Fibroblast of upper back skin (primary cell): ENCODE results near the gene DGKB.

Experiments used
- DNase-seq: peaks from one replicate; pipeline ENCODE4 v3.0.0-alpha.2; 2013

The DGKB gene

DNA sequence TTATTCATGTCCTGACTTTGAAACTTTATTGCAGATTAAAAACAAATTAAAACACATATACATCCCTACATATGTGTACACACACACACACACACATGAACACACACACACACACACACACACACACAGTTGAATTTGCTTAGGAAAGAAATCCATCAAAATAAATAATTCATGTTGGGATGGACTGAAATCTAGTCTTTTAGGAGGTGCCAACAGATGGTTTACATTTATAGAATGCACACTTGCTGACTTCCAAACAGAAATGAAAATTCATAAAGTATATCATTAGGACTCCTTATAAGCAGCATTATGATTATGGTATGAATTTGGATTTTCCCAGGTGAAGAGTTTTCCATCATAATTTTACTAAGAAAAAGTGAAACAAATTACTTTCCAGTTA lies 642.5 kb downstream of the DGKB start:
- DNase-seq: no peak

DNA sequence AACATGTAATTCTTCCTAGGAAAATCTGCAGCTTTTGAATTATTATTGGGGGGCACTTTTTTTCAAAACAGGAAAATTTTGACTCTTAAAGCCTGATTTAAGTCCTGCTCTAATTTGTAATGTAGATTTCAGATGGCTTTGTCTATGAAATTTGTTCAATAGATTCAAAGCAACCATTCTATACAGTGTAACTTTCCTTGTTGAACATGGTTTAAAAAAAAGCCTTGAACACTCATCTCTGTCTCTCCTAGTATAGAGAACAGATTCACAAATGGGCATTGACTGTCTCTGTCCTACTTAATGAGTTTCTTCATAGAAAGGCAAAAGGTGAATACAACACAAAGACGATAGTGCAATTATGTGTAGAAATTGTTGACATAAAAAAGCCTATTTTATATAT lies 643.7 kb downstream of the DGKB start:
- DNase-seq: no peak

DNA sequence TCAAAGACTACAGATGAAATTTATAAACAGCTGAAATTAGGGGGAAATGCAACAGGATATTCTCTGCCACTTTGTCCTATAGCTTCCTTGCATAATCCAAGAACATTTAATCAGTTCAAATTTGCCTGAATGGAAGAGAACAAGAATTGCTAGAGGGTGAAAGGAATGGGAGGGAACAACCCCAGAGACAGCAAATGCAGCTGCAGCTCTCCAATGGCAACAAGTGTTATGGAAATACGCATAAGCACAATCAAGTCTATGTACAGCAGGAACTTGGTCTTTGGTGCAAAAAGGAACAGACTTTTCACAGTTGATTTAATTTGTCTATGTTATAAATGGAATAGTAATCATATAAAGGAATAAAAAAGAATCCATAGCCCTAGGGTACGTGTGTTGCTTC lies 644.1 kb downstream of the DGKB start:
- DNase-seq: no peak

DNA sequence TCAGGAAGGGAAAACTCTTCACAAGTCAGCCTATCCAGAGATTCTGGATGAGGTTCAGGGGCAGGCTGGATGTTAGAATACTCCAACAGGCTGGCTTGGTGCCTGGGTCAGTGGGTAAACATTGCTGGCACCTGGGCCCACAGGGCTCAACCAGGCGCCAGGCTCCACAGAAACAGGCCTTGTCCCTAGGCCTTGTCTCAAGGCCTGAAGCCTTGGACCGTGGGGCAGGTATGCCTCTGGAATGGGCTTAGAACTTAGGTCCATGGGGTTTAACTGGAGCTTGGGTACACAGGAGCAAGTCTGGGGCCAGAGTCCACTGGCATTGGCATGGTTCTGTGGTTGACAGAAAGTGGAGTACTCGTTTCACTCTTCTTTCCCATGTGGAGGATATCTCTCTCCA lies 650.1 kb downstream of the DGKB start:
- no peak for DNase-seq

DNA sequence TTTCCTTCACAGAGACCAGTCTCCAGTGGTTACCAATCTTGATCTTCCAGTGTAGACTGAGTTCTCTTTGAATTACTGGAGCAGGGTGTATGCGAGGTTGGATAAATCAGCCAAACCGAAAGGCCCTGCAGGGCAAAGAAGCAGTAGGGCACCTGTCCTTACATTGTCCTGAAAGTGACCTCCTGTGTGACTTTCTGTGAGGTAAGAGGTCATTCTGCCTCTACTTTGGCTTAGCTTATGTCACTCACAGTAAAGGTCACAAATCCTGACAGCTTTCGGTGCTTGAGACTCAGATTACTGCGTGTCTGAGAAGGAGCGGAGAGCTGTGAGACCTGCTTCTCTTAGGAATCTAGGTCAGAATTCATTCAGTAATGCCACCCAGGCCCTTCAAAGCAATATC lies 660.4 kb downstream of the DGKB start:
- DNase-seq: no peak

DNA sequence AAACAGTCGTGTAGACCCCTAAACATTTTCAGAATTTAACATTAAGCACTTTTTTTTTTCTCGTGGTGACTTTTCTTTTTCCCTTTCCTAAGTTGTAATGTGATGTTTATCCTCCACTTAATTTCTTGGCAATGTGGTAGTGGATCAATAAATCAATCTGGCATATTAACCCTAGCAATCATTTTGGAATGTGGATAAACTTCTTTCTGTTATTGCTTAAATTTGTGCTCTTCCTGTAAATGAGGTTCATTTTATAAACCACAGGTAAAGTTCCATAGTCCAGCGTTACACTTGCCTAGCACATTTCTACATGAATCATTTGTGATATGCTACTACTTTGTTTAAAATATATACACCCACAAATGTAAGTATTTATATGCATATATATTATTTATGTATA lies 665.7 kb downstream of the DGKB start:
- DNase-seq: peak; percentile 10

DNA sequence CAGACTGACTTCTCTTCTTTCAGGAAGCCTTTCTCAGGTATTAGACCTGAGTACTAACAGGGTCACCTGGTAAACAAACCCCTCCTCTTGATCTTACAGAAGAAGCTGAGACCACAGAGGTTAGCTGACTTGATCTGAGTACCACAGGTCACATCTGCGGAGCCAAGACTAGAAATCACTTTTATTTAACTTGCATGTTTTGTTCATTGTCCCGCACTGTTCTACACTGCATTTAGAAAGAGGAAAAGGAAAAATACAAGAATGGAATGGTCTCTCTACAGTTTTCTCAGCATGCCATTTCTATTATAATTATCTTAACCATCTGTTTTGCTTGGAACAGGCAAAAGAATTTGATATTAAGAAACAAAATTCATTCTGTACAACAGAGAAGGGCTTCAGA lies 667.5 kb downstream of the DGKB start:
- no peak for DNase-seq

DNA sequence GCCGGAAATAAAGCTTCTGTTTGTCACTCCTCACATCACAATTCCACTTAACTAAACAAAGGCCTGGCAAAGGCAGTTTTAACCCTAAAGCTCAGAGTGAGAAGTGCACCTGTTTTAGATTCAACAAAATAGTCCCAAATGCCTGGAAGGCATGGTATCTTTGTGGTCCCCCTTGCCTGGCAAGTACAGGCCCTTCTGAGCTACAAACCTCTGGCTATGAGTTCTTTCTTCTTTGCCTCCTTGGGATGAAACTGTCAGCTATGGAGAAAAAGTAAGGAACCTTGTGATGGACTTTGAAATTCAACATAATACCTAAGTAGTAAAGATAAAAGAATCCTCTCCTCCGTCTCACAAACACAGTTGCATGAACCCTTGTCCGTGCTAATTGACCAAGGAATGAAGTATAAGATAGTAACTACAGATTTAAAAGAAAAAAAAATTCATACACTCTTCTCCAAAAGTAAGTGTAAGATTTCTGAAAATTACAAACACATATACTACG lies 668.6 kb downstream of the DGKB start:
- DNase-seq: no peak

DNA sequence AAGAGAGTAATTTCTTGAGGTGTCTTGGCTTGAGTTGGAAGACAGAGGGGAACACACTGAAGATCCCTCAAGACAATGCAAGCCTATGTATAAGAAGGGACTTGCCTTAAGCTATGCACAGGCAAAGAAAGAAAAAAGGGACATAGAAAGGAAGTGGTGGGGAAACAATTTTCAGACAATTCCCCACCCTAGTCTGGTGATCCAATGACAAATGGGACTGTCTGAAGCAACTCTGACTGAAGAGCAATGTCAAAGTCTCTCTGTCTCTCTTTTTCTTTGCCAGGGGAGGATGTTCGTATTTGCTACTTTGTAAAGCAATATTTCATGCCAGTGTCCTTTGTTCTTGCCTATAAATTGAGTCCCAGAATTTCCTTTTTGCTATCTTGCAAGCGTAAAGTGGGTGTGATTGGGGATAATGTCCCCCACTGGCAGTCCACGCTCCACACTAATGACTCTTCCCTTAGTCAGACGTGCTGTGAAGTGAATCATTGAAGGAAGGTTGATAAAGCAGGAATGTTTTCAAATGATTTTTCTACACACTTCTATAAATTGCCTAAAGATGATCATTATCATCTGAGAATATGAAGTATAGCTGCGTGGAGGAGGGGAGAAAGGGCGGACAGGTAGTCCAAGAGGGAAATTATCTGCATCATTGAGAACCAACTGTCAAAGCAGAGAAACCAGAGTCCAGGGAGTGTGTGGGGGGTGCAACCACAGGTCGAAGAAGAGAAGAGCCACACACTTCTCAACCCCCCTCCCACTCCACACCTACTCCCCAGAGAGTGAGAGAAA lies 669.3 kb downstream of the DGKB start:
- DNase-seq: peak; percentile 21

DNA sequence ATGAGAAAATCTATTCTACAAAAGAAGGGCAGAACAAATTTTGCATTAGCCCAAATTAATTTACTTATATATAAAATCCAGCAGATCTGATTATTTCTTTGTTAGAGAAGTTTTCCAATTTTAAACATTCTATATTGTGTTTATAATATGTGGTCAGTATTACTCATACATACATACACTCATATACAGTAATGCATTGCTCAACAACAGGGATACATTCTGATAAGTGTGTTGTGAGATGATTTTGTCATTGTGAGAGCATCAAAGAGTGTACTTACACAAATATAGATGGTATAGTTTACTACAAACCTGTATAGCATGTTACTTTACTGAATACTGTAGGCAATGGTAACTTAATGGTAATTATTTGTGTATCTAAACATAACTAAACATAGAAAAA lies 673.5 kb downstream of the DGKB start:
- DNase-seq: peak; percentile 14

DNA sequence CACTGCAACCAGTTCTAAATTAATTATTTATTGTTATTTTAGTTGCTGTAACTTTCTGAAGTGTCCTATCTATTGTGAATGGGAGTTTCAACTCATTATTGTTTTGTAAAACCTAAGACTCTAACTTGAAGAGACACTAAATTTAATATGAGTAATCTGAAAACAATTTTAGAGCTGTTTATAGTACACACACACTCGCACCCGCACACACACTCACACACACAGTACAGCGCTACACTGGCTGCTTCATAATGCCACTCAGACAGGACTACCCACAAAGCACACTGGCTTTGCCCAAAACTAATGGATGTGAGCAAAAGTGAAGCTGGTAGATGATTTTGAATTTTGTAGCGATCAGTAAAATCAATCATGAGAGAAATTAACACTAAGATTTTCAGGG lies 674.2 kb downstream of the DGKB start:
- DNase-seq: no peak

DNA sequence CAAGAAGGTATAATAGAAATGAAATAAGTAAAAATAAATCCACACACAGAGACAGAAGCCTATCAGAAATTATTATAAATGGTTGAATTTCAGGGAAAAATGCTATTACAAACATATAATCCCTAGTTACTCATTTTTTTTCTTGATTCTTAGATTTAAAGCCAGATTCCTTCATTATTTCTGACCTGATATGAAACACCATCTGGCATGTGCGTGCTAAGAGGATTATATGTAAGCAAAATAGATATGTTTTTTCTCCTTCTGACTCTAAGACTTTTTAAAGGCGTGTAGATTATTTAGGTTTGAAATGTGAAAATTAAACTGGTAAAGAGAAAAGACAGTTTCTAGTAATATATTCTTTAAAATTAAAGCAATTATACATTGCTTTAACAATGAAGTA lies 676.4 kb downstream of the DGKB start:
- DNase-seq: no peak

DNA sequence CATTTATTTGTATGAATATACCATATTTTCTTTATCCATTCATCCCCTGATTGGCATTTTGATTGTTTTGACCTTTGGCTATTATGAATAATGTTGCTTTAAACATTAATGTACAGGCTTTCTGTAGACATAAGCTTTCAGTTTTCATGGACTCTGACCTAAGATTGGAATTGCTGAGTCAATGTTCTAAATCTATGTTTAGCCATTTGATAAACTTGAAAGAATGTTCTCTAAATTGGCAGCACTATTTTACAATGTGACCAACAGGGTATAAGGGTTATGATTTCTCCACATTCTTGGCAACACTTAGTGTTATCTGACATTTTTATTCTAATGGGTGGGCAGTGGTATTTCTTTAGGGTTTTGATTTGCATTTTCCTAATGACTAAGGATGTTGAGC lies 683.4 kb downstream of the DGKB start:
- no peak for DNase-seq

DNA sequence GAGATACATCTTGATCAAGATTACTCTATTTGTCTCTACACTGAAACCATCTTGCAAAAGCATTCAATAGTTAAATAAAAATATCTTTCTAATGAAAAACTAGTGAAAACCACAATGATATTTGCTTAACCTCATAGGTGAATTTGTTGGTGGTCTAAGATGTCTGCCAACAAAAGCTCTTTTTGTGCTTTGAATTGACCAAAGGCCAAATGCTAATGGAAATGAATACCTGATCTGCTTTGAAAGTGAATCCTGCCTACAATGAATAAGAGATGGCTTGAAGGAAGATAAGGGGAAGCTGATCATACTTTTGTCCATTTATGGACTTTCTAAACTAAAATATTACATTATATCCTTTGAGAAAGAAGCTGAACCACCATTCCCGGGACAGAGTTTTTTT lies 684.2 kb downstream of the DGKB start:
- peak; percentile 17 for DNase-seq

DNA sequence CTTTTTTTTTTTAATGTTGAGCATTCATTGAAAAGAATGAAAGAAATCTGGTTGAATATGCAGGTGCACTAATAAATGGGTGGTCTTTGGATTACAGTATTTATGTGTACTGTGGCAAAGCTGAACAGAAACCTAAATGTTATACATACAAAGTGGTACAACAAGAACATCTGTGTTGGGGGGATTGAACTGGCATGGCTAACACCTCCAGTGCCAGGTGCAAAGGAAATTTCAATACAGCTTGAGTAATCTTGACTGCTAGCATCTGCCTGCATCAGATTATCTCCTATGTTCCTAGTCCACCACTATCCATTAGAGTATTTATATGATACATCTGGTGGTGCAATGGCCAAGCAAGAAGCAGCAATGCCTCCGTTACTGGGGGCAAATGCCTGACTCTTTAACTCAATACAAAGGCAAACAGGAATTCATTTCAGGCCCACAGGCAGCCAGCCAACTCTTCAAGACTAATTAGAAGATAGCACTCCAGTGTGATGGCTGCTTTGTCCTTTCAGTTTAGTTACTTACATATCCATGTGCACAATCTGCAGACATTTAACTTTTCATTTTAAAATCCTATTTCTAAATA lies 692.6 kb downstream of the DGKB start:
- DNase-seq: no peak

DNA sequence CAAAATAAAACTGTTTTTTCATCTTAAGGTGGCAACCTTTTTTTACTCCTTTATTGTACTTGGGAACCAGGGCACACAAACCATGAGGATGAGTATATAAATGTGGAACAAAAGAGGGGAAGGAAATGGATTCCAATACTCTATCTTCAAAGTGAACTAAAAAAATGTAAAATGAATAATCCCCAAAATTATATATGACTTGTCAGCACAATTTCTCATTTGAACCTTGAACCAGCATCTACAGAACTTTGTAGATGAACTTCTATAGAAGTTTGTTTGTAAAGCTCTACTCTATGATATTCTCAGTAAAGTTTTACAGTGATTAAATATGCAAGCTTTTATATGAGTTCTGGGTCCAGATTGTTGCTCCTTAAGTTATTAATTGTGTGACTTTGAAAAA lies 694.8 kb downstream of the DGKB start:
- DNase-seq: no peak

DNA sequence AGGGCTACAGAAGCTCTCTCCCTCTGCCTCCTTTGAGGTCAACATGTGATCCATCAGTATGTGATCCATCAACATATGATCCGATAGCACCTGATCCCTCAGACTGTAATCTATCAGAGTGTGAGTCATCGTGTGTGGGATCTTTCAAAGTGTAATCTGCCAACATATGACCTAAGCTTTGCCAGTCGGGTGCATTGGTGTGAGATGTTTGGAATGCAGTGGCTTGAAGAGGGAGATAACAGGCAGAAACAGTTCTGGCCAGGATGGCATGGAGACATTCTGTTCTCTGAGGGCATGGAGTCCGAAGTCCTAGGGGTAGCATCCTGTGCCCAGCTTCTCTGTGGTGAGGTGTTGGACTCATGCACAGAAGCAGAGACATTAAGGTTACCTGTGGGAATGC lies 695.4 kb downstream of the DGKB start:
- no peak for DNase-seq

DNA sequence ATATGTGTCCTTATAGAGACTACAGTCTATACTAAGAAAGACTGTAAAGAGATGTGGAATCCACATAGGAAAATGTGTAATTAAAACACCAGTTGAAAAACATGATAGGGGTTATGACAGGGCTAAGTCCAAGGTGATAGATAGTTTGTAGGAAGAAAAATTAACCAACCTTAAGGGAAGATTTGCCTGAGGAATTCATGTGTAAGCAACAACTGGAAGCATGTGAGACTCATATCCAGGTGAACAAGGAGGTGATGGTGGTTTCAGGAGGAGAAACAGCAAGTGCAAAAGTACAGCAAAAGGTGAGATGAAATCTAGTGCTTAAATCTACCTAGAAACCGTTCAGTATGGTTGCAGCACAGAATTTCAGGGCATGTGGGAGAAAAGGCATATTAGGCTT lies 696.4 kb downstream of the DGKB start:
- no peak for DNase-seq

DNA sequence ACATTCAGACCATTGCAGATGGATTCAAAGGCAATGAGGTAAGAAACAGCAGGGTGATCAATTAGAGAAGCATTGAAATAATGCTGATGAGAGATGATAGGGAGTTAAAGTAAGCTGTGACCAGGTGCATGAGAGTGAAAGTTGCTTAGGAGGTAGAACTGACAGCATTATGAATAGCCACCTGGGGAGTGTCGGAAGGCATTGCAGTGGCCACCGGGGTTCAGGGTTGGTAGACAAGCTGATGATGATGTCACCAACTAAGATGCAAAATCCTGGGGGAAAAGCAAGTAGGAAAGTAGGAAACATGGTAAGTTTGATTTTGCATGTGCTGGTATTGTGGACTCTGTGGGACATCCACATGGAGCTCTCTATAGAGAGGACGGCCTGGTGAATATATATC lies 701.2 kb downstream of the DGKB start:
- no peak for DNase-seq

DNA sequence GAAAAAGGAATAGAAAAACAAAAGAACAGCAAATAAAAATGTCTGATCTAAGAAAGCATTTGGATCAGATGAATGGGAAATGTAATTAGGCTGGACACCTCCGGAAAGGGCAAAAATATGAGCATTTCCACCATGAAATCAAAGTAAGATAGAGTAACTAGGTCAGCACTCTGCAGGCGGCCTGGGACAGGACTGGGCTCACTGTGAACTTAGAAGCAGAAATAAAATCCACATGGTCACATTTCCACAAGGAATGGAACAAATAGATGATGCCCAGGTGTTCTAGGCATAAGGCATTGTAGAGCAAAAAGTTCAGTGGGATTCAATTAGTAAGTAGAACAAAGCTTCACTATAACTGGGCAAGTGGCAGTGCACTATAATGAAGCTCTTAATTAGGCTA lies 703.2 kb downstream of the DGKB start:
- DNase-seq: no peak

DNA sequence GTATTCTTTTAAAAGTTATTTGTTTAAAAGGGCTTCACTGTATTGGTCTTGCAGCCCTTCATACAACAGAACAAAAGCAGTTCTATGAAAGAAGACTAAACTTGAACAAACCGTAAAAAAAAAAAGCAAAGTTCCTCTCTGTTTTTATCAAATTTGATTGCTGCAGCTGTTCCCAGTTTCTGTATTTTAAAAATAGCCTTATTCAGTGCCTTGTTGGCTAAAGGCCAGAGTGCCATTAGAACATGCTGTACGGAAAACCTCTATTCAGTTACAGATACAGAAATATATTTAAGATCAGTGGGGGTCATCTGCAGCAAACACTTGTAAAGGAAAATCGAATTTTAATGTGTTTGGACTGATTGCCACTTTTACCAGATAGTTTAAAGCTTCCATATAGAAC lies 705.3 kb downstream of the DGKB start:
- DNase-seq: peak; percentile 18

DNA sequence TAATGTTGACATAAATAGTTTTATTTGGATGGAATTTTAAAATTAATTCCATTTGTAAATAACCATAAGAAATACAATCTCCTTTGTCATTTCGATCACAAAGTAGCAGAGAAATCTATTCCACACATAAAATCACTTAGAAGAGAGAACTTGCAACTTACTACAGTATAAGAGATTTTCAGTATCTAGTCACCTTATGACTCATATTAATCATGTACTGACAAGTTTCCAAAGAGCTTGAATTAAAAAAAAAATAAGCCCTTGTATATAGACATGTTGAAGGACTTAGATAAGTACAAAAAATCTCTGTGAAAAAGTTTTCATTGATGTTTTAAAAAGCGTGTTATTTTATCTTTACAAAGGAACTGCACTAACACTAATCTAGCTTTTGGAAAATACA lies 706.0 kb downstream of the DGKB start:
- DNase-seq: peak; percentile 17

DNA sequence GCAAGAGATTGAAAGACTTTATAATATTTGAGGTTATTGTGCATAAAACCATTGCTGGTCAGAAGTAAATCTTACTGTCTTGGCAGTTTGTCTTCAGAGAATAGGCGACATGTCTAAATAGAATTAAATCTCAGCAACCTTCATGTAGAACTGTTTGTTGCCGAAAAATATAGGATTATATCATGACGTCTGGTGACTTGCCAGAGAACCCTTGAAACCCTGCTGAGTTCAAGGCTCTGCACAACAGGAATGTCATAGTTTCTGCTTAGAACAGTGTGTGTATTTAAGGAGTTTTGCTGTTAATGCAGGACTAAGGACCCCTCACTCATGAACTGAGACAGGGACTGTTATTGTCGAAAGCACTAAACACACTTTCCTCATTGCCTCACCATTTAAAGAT lies 706.7 kb downstream of the DGKB start:
- no peak for DNase-seq

DNA sequence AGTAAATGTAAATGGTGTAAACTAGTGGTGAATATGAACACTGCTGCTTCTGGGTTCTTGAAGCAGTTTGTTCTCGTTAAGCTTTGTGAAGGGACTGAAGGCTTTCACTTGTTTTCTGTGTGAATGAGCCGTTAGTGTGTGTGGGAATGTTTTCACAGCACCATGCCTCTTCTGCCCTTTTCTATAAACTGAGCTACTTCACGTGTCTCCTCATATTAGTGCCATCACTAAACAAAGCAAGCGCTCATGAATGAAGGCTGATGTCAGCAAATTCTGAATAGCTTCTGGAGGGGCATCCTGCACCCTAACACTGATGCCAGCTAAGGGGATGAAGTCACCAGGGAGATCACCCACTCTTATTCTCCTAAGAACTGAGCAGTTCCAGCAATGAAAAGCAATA lies 707.5 kb downstream of the DGKB start:
- DNase-seq: no peak

DNA sequence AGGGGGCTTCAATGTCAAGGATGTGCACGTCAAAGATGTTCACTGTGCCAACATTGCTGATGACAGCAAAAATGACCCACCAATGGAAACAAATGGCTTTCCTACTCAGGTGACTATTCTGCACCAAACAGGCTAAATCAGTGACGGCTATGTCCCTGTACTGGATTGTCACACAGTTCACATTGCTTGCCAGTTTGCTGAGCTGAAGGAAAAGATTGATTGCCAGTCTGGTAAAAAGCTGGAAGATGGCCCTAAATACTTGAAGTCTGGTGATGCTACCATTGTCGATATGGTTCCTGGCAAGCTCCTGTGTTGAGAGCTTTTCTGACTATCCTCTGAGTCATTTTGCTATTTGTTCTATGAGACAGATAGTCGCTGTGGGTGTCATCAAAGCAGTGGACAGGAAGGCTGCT lies 710.9 kb downstream of the DGKB start:
- peak; percentile 31 for DNase-seq
